Measurements from ENCODE around the gene NSDHL. TPM values are rescaled to one million over a fixed set of nuclear protein-coding genes. Genes with fewer than 3 reads are reported as not detected.

Gene NSDHL
- total RNA-seq, 1 donor from 2014 or later = 8.8 TPM

- Histone ChIP-seq H3K27me3 (no peaks in the 10 kb centered on the region), H3K9me3 (no peaks in the 10 kb centered on the region), H3K36me3 (no peaks in the 10 kb centered on the region), H3K4me3 (no peak overlapping the region), H3K27ac (no peak overlapping the region), H3K4me1 (no peaks in the 10 kb centered on the region)
- intact Hi-C loops (cut with DNase I) = no loop called here
- DNase-seq (ENCODE audit: low spot score in 2 of 2) = no peak
- TF ChIP-seq, protein P1, sequence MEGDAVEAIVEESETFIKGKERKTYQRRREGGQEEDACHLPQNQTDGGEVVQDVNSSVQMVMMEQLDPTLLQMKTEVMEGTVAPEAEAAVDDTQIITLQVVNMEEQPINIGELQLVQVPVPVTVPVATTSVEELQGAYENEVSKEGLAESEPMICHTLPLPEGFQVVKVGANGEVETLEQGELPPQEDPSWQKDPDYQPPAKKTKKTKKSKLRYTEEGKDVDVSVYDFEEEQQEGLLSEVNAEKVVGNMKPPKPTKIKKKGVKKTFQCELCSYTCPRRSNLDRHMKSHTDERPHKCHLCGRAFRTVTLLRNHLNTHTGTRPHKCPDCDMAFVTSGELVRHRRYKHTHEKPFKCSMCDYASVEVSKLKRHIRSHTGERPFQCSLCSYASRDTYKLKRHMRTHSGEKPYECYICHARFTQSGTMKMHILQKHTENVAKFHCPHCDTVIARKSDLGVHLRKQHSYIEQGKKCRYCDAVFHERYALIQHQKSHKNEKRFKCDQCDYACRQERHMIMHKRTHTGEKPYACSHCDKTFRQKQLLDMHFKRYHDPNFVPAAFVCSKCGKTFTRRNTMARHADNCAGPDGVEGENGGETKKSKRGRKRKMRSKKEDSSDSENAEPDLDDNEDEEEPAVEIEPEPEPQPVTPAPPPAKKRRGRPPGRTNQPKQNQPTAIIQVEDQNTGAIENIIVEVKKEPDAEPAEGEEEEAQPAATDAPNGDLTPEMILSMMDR (IDR thresholded peaks at IDR 0.05) = no peak
Observed at GRCh38 chrX:152886716-152887115, 55.9 kb downstream of the NSDHL start.

- H3K4me3 ChIP-seq = no peak overlapping the region
- TF ChIP-seq, protein P1 (IDR thresholded peaks at IDR 0.05) = no peak
- no peaks in the 10 kb centered on the region for H3K27me3 ChIP-seq
- H3K9me3 ChIP-seq = no peaks in the 10 kb centered on the region
- DNase-seq (ENCODE audit: low spot score in 2 of 2) = no peak
- intact Hi-C loops (cut with DNase I) = no loop called here
- H3K27ac ChIP-seq = no peak overlapping the region
- no peaks in the 10 kb centered on the region for H3K4me1 ChIP-seq
- no peaks in the 10 kb centered on the region for H3K36me3 ChIP-seq
Observed at GRCh38 chrX:152892499-152892898, 61.6 kb downstream of the NSDHL start.

DNA sequence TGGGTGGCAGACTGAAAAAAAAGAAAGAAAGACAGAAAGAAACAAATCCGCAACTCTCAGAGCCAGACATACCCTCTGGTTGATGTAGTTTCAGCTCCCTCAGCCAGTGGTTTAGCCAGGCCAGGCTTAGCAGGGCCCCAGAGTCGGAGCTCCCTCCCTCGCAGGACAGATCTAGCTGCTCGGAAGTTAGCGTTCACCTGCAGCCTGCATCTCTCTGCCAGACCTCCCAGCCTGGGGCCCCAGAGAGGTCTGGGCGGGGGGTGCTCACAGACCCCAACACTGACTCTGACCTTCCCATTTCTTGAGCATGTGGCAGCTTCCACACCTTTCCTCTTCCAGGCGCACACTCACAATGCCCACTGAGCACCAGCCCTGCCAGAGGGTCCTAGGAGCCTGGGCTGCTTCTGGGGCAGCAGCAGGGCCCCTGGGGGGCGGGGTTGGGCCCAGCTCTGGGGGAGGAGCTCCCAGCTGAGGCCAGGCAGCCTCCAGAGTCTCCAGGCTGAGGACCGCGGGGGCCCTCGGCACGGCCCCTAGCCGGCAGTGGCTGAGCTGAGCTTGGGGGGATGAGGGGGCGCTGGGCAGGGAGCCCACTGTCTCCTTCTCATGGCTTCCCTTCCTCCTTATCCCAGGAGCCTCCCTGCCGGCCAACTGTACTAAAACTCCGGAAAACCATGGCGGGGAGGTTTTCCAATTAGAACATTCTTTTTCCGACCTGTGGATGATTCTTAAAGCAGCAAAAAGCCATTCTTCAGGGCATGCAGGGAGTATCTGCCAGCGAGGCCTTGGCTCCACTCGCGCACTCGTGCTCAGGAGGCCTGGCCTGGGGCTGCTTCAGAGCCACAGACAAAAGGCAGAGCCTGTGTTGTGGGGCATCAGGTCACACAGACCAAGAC is 62.4 kb downstream of the NSDHL start:
- intact Hi-C loops (cut with DNase I) = no loop called here
- no peak overlapping the region for H3K4me3 ChIP-seq
- H3K36me3 ChIP-seq = no peaks in the 10 kb centered on the region
- DNase-seq (ENCODE audit: low spot score in 2 of 2) = no peak
- no peaks in the 10 kb centered on the region for H3K27me3 ChIP-seq
- no peak overlapping the region for H3K27ac ChIP-seq
- no peaks in the 10 kb centered on the region for H3K9me3 ChIP-seq
- TF ChIP-seq, protein P1 (IDR thresholded peaks at IDR 0.05) = no peak
- no peaks in the 10 kb centered on the region for H3K4me1 ChIP-seq

DNA sequence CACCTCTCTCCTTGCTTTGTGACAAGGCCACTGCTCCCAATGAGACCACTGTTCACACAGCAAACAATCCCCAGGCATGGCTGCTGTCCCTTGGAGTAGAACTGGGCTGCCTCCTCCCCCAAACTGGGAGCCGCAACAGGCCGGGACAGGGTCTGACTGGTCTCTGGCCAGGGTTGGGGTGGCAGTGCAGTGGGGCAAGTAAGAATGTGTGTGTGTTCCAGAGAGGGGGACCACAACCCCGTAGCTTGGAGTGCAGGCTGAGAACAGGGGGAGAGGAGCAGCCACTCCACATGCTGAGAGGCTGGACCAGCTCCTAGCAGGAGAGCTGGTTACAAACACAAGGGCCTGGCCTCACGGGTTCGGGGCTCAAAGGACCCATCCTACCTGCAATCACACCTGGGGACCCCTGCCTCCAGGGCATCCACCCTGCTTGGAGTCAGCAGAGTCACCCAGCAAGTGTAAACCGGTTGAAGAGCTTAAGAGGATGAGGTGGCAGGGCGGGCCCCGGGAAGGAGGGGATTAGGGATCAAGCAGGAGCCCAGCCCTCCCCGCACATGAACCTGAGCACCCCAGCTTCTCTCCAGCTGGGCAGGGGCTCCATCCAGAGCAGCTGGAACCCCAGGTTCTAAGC is 63.2 kb downstream of the NSDHL start:
- Histone ChIP-seq H3K27ac (no peak overlapping the region), H3K4me1 (no peaks in the 10 kb centered on the region), H3K4me3 (no peak overlapping the region), H3K9me3 (no peaks in the 10 kb centered on the region), H3K36me3 (no peaks in the 10 kb centered on the region), H3K27me3 (no peaks in the 10 kb centered on the region)
- DNase-seq (ENCODE audit: low spot score in 2 of 2) = no peak
- TF ChIP-seq, protein P1 (IDR thresholded peaks at IDR 0.05) = no peak
- intact Hi-C loops (cut with DNase I) = no loop called here

GRCh38 chrX:152895121-152895520 is 64.3 kb downstream of the NSDHL start:
- no peak overlapping the region for H3K27ac ChIP-seq
- no peaks in the 10 kb centered on the region for H3K4me1 ChIP-seq
- no peak for DNase-seq (ENCODE audit: low spot score in 2 of 2)
- intact Hi-C loops (cut with DNase I) = no loop called here
- TF ChIP-seq, protein P1 (IDR thresholded peaks at IDR 0.05) = no peak
- H3K4me3 ChIP-seq = no peak overlapping the region
- H3K27me3 ChIP-seq = no peaks in the 10 kb centered on the region
- no peaks in the 10 kb centered on the region for H3K36me3 ChIP-seq
- no peaks in the 10 kb centered on the region for H3K9me3 ChIP-seq
